ENCODE data around the gene TEPSIN.

- no peak for TF ChIP-seq POLR2AphosphoS5 (IDR thresholded peaks at IDR 0.05)
- no peak for TF ChIP-seq CTCF (IDR thresholded peaks at IDR 0.05)
Observed at GRCh38 chr17:81231121-81231645, 7.7 kb downstream of the TEPSIN start.

Data from upper lobe of left lung (tissue), 4 donors.